Glutamatergic neuron (in vitro differentiated cells): Measurements from ENCODE around the gene NOX4. TPM values are rescaled to one million over a fixed set of nuclear protein-coding genes. Genes with fewer than 3 reads are reported as not detected.
A peak's percentile ranks its signal among the peaks of the same experiment; 100 is the strongest.

ENCODE experiments used
- DNase-seq: peaks from one replicate; pipeline ENCODE4 v3.0.0; 2022
- H3K27ac Mint-ChIP-seq: one replicate; pipeline ENCODE4 v1.8.0; 2020; ENCODE audit warnings: mild to moderate bottlenecking, mixed read lengths, inconsistent platforms; ENCODE audit not compliant: unreplicated experiment
- H3K27me3 Mint-ChIP-seq: one replicate; pipeline ENCODE4 v1.8.0; 2020; ENCODE audit warnings: mild to moderate bottlenecking, moderate library complexity, mixed read lengths, inconsistent platforms; ENCODE audit not compliant: unreplicated experiment
- H3K36me3 Mint-ChIP-seq: one replicate; pipeline ENCODE4 v1.8.0; 2020; ENCODE audit warnings: mild to moderate bottlenecking, mixed read lengths, inconsistent platforms; ENCODE audit not compliant: unreplicated experiment
- H3K4me1 Mint-ChIP-seq: one replicate; pipeline ENCODE4 v1.8.0; 2020; ENCODE audit warnings: mild to moderate bottlenecking, low read depth, mixed read lengths, inconsistent platforms; ENCODE audit not compliant: unreplicated experiment
- H3K4me3 Mint-ChIP-seq: one replicate; pipeline ENCODE4 v1.8.0; 2020; ENCODE audit warnings: mild to moderate bottlenecking, mixed read lengths, inconsistent platforms; ENCODE audit not compliant: unreplicated experiment
- H3K9me3 Mint-ChIP-seq: one replicate; pipeline ENCODE4 v1.8.0; 2020; ENCODE audit warnings: mild to moderate bottlenecking, moderate library complexity, mixed read lengths, inconsistent platforms; ENCODE audit not compliant: unreplicated experiment
- total RNA-seq: library from RNA; stranded (reverse); fragmentation: NEBNext Ultra II Directional; extraction: Animal tissue kit (Norgen Biotek cat#: 25700); gene quantifications from one replicate; pipeline ENCODE4 v1.2.1, GENCODE V29; 2021; ENCODE audit not compliant: unreplicated experiment
- TF ChIP-seq, protein P1 (sequence below): fragments of 200-600 bp; sonication (generic); IDR thresholded peaks from one replicate; pipeline ENCODE4 v1.5.0; 2021; ENCODE audit not compliant: partially characterized antibody, unreplicated experiment

The NOX4 gene
- total RNA-seq, 1 donor from 2014 or later = 1.9 TPM

- no peak for DNase-seq
- peaks cover 2% of the 10 kb centered on the region for H3K4me1 Mint-ChIP-seq
- no peaks in the 10 kb centered on the region for H3K36me3 Mint-ChIP-seq
- H3K4me3 Mint-ChIP-seq = no peak overlapping the region
- H3K27me3 Mint-ChIP-seq = no peaks in the 10 kb centered on the region
- H3K27ac Mint-ChIP-seq = no peak overlapping the region
- TF ChIP-seq, protein P1, sequence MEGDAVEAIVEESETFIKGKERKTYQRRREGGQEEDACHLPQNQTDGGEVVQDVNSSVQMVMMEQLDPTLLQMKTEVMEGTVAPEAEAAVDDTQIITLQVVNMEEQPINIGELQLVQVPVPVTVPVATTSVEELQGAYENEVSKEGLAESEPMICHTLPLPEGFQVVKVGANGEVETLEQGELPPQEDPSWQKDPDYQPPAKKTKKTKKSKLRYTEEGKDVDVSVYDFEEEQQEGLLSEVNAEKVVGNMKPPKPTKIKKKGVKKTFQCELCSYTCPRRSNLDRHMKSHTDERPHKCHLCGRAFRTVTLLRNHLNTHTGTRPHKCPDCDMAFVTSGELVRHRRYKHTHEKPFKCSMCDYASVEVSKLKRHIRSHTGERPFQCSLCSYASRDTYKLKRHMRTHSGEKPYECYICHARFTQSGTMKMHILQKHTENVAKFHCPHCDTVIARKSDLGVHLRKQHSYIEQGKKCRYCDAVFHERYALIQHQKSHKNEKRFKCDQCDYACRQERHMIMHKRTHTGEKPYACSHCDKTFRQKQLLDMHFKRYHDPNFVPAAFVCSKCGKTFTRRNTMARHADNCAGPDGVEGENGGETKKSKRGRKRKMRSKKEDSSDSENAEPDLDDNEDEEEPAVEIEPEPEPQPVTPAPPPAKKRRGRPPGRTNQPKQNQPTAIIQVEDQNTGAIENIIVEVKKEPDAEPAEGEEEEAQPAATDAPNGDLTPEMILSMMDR = no peak
- no peaks in the 10 kb centered on the region for H3K9me3 Mint-ChIP-seq
Observed at GRCh38 chr11:89495951-89496350, 4.8 kb upstream of the NOX4 start.

DNA sequence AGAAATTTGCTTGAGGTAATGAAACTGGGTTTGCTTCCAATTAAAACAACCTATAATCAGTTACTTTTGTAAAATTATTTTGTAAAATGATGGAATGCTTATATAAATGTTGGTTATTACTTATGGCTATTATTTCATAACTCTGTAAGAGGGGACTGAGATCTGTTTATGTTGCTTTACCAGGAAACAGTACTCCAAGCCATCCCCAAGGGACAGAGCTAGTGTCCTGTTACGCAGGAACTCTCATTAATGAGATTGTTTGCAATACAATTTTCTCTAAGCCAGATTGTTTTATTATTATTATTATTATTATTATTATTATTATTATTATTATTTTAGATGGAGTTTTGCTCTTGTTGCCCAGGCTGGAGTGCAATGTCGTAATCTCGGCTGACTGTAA is 2.3 kb upstream of the NOX4 start:
- Mint-ChIP-seq H3K9me3 (no peaks in the 10 kb centered on the region), H3K36me3 (no peaks in the 10 kb centered on the region), H3K4me1 (peaks cover 2% of the 10 kb centered on the region), H3K27ac (no peak overlapping the region), H3K27me3 (no peaks in the 10 kb centered on the region), H3K4me3 (no peak overlapping the region)
- no peak for DNase-seq
- TF ChIP-seq, protein P1 = no peak

DNA sequence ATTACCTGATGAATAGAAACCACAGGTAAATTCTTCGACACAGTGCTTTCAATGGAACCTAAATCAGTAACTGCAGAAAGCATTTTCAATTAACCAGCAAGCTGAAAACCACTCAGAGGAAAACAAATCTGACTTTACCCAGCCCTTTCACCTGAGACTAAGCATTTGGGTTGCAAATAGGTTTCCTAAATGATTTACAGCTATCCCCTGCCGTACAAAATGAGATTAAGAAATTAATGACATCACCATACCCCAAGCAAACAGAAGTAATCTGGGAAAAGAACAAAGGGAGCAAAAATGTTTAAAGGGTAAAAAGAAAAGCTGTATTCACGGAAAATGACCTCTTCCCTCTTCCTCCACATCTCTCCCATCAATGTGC is 584 bp downstream of the NOX4 start:
- DNase-seq = no peak
- H3K36me3 Mint-ChIP-seq = no peaks in the 10 kb centered on the region
- no peaks in the 10 kb centered on the region for H3K9me3 Mint-ChIP-seq
- no peaks in the 10 kb centered on the region for H3K27me3 Mint-ChIP-seq
- TF ChIP-seq, protein P1 = no peak
- peaks cover 2% of the 10 kb centered on the region for H3K4me1 Mint-ChIP-seq
- H3K4me3 Mint-ChIP-seq = peak overlapping the region; percentile 91
- H3K27ac Mint-ChIP-seq = no peak overlapping the region

GRCh38 chr11:89489930-89490329 is 1.2 kb downstream of the NOX4 start:
- Mint-ChIP-seq H3K9me3 (no peaks in the 10 kb centered on the region), H3K4me3 (no peak overlapping the region), H3K4me1 (peaks cover 2% of the 10 kb centered on the region), H3K27ac (no peak overlapping the region), H3K36me3 (no peaks in the 10 kb centered on the region), H3K27me3 (no peaks in the 10 kb centered on the region)
- DNase-seq = no peak
- TF ChIP-seq, protein P1 = no peak

DNA sequence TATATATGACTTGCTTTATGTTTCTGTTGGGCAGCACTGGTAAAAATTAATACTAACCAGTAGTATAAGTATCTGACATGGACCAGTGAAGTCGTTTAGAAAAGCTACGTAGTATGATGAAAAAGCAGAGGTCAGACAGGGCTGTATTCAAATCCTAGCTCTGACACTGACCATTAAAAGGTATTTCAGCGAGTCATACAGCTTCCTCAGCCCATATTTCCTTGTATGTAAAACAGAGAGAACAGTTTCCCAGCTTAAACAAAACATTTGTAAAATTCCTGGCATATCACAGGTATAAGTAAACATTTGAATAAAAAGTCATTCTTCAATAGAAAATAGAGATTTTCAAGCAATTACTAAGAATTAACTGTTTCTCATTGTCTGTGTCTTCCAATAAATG is 4.2 kb downstream of the NOX4 start:
- TF ChIP-seq, protein P1 = no peak
- Mint-ChIP-seq H3K9me3 (no peaks in the 10 kb centered on the region), H3K4me3 (no peak overlapping the region), H3K36me3 (no peaks in the 10 kb centered on the region), H3K27me3 (no peaks in the 10 kb centered on the region), H3K27ac (no peak overlapping the region), H3K4me1 (peaks cover 2% of the 10 kb centered on the region)
- no peak for DNase-seq
